PC-3 (cell line): ENCODE data around the gene RPL13A.

Experiments used
- EZH2 ChIP-seq: fragments of 300-600 bp; sonication (generic); IDR thresholded peaks from one replicate; pipeline ENCODE4 v1.6.1; 2017; ENCODE audit warnings: antibody characterized with exemption, mild to moderate bottlenecking, low read length; ENCODE audit not compliant: unreplicated experiment
- EZH2phosphoT487 ChIP-seq: fragments of 300-600 bp; sonication (generic); IDR thresholded peaks from 2 replicates; pipeline ENCODE4 v1.6.1; 2018; ENCODE audit warnings: mild to moderate bottlenecking, antibody characterized with exemption, low read length, borderline replicate concordance
- TF ChIP-seq, protein P1 (sequence below): fragments of 300-600 bp; sonication (generic); conservative IDR thresholded peaks from 2 replicates; pipeline ENCODE4 v1.5.1; 2017; ENCODE audit warnings: antibody characterized with exemption, low read depth, mild to moderate bottlenecking, low read length

DNA sequence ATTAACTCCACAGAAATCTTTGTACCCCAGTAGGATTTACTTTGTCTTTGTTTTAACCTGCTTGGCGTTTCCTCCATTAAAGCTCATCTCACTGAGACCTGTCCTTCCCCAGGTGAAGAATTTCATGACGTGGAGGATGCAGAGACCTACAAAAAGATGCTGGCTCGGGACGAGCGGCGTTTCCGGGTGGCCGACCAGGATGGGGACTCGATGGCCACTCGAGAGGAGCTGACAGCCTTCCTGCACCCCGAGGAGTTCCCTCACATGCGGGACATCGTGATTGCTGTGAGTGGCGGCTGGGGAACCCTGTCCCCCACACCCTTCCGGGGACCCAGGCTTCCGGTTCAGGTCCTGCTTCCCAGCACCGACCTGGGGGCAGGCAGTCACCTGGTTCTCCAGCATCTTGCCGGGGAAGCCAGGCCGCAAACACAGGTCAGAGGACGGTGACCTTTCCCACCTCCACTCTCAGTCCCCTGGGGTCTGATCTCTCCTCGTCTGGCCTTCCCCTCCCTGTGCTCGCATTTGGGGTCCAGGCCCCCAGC lies 49.6 kb downstream of the RPL13A start:
- TF ChIP-seq EZH2, result no peak
- TF ChIP-seq, protein P1, sequence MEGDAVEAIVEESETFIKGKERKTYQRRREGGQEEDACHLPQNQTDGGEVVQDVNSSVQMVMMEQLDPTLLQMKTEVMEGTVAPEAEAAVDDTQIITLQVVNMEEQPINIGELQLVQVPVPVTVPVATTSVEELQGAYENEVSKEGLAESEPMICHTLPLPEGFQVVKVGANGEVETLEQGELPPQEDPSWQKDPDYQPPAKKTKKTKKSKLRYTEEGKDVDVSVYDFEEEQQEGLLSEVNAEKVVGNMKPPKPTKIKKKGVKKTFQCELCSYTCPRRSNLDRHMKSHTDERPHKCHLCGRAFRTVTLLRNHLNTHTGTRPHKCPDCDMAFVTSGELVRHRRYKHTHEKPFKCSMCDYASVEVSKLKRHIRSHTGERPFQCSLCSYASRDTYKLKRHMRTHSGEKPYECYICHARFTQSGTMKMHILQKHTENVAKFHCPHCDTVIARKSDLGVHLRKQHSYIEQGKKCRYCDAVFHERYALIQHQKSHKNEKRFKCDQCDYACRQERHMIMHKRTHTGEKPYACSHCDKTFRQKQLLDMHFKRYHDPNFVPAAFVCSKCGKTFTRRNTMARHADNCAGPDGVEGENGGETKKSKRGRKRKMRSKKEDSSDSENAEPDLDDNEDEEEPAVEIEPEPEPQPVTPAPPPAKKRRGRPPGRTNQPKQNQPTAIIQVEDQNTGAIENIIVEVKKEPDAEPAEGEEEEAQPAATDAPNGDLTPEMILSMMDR, result no peak
- no peak for TF ChIP-seq EZH2phosphoT487
